ENCODE results near the gene ARHGEF26.

ARHGEF26 gene

GRCh38 chr3:154188846-154189245, 67.7 kb downstream of the ARHGEF26 start:
- TF ChIP-seq POLR2A (IDR thresholded peaks at IDR 0.05; ENCODE audit: extremely low read depth, insufficient read length) (no peak), MYC (IDR thresholded peaks at IDR 0.05; ENCODE audit: low read depth, low read length) (no peak), CTCF (IDR thresholded peaks at IDR 0.05; ENCODE audit: low read depth, low read length) (no peak), MAX (IDR thresholded peaks at IDR 0.05; ENCODE audit: low read depth, low read length) (no peak)
- peak; percentile 38 for DNase-seq (ENCODE audit: low read depth)
- no peak overlapping the region for H3K4me3 ChIP-seq (ENCODE audit: low read depth, low read length)

- no peak overlapping the region for H3K4me3 ChIP-seq (ENCODE audit: low read depth, low read length)
- TF ChIP-seq CTCF (IDR thresholded peaks at IDR 0.05; ENCODE audit: low read depth, low read length) (no peak), MYC (IDR thresholded peaks at IDR 0.05; ENCODE audit: low read depth, low read length) (no peak), POLR2A (IDR thresholded peaks at IDR 0.05; ENCODE audit: extremely low read depth, insufficient read length) (no peak), MAX (IDR thresholded peaks at IDR 0.05; ENCODE audit: low read depth, low read length) (no peak)
- DNase-seq (ENCODE audit: low read depth) = no peak
These were observed 70.3 kb downstream of the ARHGEF26 start for GRCh38 chr3:154191520-154191919.

GRCh38 chr3:154192225-154192624, 71.0 kb downstream of the ARHGEF26 start:
- no peak for DNase-seq (ENCODE audit: low read depth)
- TF ChIP-seq MAX (IDR thresholded peaks at IDR 0.05; ENCODE audit: low read depth, low read length) (no peak), CTCF (IDR thresholded peaks at IDR 0.05; ENCODE audit: low read depth, low read length) (no peak), MYC (IDR thresholded peaks at IDR 0.05; ENCODE audit: low read depth, low read length) (no peak), POLR2A (IDR thresholded peaks at IDR 0.05; ENCODE audit: extremely low read depth, insufficient read length) (no peak)
- no peak overlapping the region for H3K4me3 ChIP-seq (ENCODE audit: low read depth, low read length)

- no peak overlapping the region for H3K4me3 ChIP-seq (ENCODE audit: low read depth, low read length)
- TF ChIP-seq CTCF (IDR thresholded peaks at IDR 0.05; ENCODE audit: low read depth, low read length) = no peak
- TF ChIP-seq MAX (IDR thresholded peaks at IDR 0.05; ENCODE audit: low read depth, low read length) = no peak
- no peak for TF ChIP-seq MYC (IDR thresholded peaks at IDR 0.05; ENCODE audit: low read depth, low read length)
- TF ChIP-seq POLR2A (IDR thresholded peaks at IDR 0.05; ENCODE audit: extremely low read depth, insufficient read length) = no peak
- no peak for DNase-seq (ENCODE audit: low read depth)
These were observed 71.9 kb downstream of the ARHGEF26 start for GRCh38 chr3:154193000-154193615.

GRCh38 chr3:154194877-154195276, 73.7 kb downstream of the ARHGEF26 start:
- DNase-seq (ENCODE audit: low read depth) = no peak
- TF ChIP-seq MYC (IDR thresholded peaks at IDR 0.05; ENCODE audit: low read depth, low read length) (no peak), CTCF (IDR thresholded peaks at IDR 0.05; ENCODE audit: low read depth, low read length) (no peak)
- no peak overlapping the region for H3K4me3 ChIP-seq (ENCODE audit: low read depth, low read length)
